ENCODE measurements around the gene CBFB. TPM values are rescaled to one million over a fixed set of nuclear protein-coding genes. Genes with fewer than 3 reads are reported as not detected.

The CBFB gene
- total and polyA plus RNA-seq, 9 of the 15 experiments (the other 6 are each of a cell fraction or from before 2014, with no cell fraction given), result 22.0 to 112 (median 66.5) TPM

DNA sequence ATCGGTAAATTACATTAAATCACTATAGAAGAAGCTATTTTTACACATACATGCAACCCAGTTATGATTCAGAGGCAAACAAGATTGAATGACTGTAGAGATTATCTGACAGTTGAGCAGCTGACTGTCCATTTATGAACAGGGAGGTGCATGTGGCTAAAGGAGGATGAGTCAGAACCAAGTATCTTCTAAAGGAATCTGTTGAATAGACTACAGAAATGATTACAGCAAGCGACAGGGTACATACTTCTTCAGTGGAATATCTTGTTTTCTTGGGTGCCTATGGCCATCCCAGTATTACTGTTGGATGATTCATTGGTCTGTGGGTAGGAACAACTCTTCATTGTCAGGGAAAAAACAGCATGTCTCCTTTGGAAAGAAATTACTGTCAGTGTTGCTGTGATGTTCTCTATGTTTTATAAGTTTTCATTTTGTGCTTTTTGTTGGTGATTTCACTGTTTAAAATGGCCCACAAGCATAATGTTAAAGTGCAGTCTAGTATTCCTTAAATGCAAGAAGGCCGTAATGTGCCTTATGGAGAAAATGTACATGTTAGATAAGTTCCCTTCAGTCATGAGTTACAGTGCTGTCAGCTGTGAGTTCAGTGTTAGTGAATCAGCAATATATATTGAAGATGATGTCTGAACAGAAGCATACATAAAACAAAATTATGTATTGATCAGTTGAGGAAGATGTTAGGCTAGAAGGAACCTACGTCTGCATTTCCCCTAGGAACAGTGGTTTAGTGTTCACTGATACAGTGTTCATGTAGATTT lies 27.0 kb downstream of the CBFB start (continued):
- TF ChIP-seq NCOA2 (IDR thresholded peaks at IDR 0.05; ENCODE audit: partially characterized antibody in 2 of 2) (no peak), ZC3H11A (IDR thresholded peaks at IDR 0.05; ENCODE audit: low read depth, low read length) (no peak), CTCFL (IDR thresholded peaks at IDR 0.05; ENCODE audit: borderline replicate concordance, insufficient read depth, low read depth, low read length, poor library complexity, severe bottlenecking) (no peak), ZNF695 (CRISPR knock-in tag; IDR thresholded peaks at IDR 0.05) (no peak), PATZ1 (CRISPR knock-in tag; IDR thresholded peaks at IDR 0.05; ENCODE audit: borderline replicate concordance) (no peak), RREB1 (CRISPR knock-in tag; IDR thresholded peaks at IDR 0.05) (no peak), ZNF589 (CRISPR knock-in tag; IDR thresholded peaks at IDR 0.05; ENCODE audit: low read depth) (no peak), ARNT (IDR thresholded peaks at IDR 0.05) (no peak), XRCC5 (IDR thresholded peaks at IDR 0.05; ENCODE audit: low read depth, low read length) (no peak), ILF3 (IDR thresholded peaks at IDR 0.05; ENCODE audit: borderline replicate concordance) (no peak), HNRNPL (IDR thresholded peaks at IDR 0.05; ENCODE audit: low read depth, low read length) (no peak), ZFP36 (IDR thresholded peaks at IDR 0.05; ENCODE audit: low read depth, low read length, partially characterized antibody) (no peak), NFXL1 (CRISPR knock-in tag; IDR thresholded peaks at IDR 0.05) (no peak), MBD2 (IDR thresholded peaks at IDR 0.05; ENCODE audit: borderline replicate concordance, low read depth) (no peak), ZNF79 (CRISPR knock-in tag; IDR thresholded peaks at IDR 0.05; ENCODE audit: low read depth) (no peak), ZNF764 (CRISPR knock-in tag; IDR thresholded peaks at IDR 0.05; ENCODE audit: low read depth) (no peak)
- TF ChIP-seq, protein P1, sequence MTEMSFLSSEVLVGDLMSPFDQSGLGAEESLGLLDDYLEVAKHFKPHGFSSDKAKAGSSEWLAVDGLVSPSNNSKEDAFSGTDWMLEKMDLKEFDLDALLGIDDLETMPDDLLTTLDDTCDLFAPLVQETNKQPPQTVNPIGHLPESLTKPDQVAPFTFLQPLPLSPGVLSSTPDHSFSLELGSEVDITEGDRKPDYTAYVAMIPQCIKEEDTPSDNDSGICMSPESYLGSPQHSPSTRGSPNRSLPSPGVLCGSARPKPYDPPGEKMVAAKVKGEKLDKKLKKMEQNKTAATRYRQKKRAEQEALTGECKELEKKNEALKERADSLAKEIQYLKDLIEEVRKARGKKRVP (CRISPR knock-in tag; IDR thresholded peaks at IDR 0.05), result no peak
